Forelimb muscle (tissue), 1 donor: ENCODE measurements around the gene CAMSAP2. TPM values are rescaled to one million over a fixed set of nuclear protein-coding genes. Genes with fewer than 3 reads are reported as not detected.
"Not testable (repeated sequence)": the region's sequence is repeated elsewhere in the genome, so short reads cannot be mapped to it uniquely, and the experiment has no call there.

ENCODE experiments used
- DNase-seq: peaks from one replicate; pipeline ENCODE4 v3.0.0-alpha.2; 2013; ENCODE audit warnings: low read depth
- polyA plus RNA-seq: library from polyadenylated mRNA; unstranded; fragments of 120-200 nt; gene quantifications from one replicate; pipeline ENCODE4 v1.2.1, GENCODE V29; 2013; ENCODE audit not compliant: insufficient read length

CAMSAP2 gene
- polyA plus RNA-seq, 1 donor: 17.6 TPM

DNA sequence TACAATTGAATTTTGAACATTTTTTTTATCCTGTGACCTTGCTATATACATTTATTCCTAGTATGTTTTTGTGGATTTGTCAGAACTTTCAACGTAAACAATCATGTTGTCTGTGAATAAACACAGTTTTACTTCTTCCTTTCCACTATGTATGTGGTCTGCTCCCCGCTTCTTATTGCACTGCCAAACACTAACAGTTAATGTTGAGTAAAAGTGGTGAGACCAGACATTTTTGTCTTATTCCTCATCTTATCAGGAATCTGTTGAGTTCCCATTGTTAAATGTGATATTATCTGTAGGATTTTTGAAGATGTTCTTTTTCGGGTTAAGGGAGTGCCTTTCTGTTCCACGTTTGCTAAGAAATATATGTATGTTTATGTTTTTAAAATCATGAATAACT is 45.9 kb downstream of the CAMSAP2 start:
- DNase-seq: no peak

- no peak for DNase-seq
These were observed 48.1 kb downstream of the CAMSAP2 start for GRCh38 chr1:200786788-200787187.

DNA sequence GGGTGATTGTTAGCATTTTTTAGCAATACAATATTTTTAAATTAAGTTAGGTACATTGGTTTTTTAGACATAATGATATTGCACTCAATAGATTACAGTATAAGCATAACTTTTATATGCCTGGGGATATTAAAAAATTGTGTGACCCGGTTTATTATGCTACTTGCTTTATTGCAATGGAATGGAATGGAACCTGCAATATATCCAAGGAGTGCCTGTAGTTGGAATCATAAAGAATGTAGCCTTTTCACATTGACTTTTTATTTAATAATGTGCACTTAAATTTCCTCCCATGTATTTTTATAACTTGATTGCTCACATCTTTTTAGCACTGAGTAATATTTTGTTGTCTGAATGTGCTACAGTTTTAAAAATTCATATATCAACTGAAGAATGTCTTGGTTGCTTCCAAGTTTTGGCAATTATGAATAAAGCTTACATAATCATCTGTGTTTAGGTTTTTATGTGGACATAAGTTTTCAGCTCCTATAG is 49.2 kb downstream of the CAMSAP2 start:
- no peak for DNase-seq

GRCh38 chr1:200791012-200791411 is 52.3 kb downstream of the CAMSAP2 start:
- not testable (repeated sequence) for DNase-seq

DNA sequence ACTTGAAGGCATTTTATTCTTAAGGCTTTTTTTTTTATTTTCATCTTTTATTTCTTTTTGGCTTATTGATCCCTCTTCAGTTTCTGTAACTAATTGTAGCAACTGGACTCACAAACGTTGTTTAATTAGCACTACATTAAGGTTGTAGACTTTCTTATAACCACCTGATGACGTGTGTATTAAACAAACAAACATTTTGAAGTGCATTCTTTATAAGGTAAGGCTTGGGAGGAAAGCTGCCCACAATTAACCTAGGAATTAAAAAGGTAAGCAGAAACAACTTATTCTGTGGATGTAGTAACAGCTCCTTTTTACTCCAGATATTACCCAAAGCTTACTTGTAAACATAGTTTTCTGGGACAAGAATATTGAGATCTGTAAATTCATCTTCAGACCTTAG is 55.0 kb downstream of the CAMSAP2 start:
- no peak for DNase-seq

GRCh38 chr1:200794506-200795065 is 55.9 kb downstream of the CAMSAP2 start:
- no peak for DNase-seq

DNA sequence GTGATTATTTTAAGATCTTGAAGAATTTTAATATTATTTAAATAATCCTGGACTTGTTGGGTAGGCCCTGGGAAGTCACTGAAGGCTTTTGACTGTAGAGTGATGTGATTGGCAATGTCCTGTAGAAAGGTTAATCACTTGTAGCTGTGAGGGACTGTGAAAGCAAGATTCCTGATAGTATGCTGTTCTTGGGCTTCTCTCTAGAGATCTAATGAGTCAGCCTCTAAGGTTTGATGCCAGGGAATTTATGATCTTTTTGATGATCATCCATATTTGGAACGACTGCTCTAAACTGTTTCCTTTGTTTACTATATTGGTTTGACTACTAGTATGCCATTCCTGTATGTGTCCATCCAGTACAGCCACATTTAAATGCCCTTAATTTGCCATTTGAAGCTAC is 56.5 kb downstream of the CAMSAP2 start:
- no peak for DNase-seq

- DNase-seq: no peak
These were observed 63.3 kb downstream of the CAMSAP2 start for GRCh38 chr1:200802042-200802441.

GRCh38 chr1:200802865-200803512 is 64.3 kb downstream of the CAMSAP2 start:
- DNase-seq: peak; percentile 52

GRCh38 chr1:200805719-200806118 is 67.0 kb downstream of the CAMSAP2 start:
- no peak for DNase-seq

DNA sequence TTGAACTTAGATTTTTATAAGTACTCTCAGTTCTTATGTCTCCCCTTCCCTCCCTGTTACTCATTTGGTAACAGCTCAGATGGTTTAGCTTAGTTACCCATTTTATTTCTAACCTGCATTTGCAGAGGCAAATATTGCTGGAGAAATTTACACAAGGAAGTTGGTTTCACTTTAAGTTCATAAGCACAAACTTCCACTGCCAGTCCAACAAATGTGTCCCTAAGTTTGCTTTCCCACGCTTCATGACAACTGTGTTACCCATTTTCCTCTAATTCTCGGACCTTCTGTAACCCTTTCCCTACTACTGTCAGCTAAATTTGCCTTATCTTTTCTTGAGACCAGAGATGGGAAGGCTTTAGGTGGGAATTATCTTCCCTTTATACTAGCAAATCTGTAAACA is 70.2 kb downstream of the CAMSAP2 start:
- DNase-seq: no peak

GRCh38 chr1:200811704-200812103 is 73.0 kb downstream of the CAMSAP2 start:
- no peak for DNase-seq

DNA sequence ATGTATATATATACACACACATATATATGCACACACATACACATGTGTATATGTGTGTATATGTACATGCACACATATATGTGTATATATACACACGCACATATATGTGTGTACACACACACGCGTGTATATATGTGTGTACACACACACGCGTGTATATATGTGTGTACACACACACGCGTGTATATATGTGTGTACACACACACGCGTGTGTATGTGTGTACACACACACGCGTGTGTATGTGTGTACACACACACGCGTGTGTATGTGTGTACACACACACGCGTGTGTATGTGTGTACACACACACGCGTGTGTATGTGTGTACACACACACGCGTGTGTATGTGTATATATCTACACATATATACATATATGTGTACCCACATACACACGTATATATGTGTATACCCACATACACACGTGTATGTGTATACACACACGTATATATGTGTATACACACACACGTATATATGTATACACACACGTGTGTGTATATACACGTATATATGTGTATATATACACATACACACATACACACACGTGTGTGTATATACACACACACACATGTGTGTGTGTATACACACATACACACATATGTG is 78.0 kb downstream of the CAMSAP2 start:
- DNase-seq: not testable (repeated sequence)

- DNase-seq: no peak
These were observed 79.6 kb downstream of the CAMSAP2 start for GRCh38 chr1:200818248-200818647.

GRCh38 chr1:200819726-200820125 is 81.0 kb downstream of the CAMSAP2 start:
- DNase-seq: no peak

DNA sequence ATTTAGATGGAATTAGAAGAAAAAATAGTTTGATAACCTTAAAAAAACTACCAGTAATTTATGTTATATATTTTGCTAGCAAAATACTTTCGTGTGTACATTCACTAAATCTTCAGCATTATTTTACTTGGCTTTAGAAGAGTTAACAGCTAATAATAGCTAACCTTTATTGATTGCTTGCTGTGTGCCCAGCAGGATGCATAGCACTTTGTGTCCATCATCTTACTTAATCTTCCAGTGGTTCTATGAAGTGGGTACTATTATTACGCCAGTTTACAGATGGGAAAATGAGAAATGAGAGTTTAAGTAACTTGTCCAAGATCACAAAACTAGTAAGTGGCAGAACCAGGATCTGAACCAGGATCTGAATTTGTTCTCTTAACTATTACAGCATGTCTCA is 92.4 kb downstream of the CAMSAP2 start:
- DNase-seq: no peak

DNA sequence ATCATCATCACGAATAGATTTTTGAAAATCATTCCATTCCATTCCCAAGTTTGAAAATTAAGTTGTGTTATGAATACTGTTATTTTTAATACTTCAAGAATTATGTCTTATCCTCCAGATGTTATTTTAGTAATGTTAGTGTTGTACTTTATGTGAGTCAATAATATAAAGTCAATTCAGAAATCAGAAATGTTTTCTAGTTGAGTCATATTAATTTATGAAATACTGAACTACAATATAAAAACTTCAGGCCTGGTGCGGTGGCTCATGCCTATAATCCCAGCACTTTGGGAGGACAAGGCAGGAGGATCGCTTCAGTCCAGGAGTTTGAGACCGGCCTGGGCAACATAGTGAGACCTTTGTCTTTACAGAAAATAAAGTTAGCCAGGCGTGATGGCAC is 95.7 kb downstream of the CAMSAP2 start:
- no peak for DNase-seq

DNA sequence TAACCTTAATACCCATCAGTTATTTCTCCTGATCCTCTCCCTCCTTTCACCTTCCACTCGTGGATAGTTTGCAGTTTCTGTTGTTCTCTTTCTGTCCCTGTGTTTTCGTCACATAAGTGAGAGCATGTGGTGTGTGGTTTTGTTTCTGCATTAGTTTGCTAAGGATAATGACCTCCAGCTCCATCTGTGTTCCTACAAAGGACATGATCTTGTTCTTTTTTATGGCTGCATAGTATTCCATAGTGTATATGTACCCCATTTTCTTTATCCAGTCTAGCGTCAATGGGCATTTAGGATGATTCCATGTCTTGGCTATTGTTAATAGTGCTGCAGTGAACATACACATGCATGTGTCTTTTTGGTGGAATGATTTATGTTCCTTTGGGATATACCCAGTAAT is 97.5 kb downstream of the CAMSAP2 start:
- DNase-seq: no peak

DNA sequence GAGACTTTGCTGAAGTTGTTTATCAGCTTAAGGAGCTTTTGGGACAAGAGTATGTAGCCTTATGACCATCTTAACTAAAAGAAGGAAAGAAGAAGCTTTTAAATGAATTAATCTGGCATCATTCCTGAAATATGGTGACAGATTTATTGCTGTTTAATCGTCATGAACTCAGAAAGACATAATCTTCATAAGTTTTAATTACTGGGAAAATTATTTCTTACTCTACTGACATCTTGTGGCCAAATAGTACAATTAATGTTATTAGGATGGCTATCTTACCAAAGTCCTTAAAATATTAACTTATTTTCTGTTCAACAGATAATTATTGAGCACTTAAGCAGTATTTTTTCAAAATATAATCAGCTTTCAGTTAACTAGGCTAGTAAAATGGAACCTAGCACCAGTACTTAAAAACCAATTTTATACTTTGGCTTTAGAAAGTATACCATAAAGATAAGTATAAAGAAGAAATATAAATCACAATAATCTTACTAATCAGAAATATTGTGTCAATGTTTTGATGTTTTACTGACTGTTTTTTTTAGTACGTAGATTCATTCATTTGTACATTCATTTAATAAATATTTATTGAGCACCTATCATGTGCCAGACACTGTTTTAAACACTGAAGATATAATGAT is 99.4 kb downstream of the CAMSAP2 start:
- no peak for DNase-seq

- DNase-seq: no peak
These were observed 100.2 kb downstream of the CAMSAP2 start for GRCh38 chr1:200838676-200839445.

DNA sequence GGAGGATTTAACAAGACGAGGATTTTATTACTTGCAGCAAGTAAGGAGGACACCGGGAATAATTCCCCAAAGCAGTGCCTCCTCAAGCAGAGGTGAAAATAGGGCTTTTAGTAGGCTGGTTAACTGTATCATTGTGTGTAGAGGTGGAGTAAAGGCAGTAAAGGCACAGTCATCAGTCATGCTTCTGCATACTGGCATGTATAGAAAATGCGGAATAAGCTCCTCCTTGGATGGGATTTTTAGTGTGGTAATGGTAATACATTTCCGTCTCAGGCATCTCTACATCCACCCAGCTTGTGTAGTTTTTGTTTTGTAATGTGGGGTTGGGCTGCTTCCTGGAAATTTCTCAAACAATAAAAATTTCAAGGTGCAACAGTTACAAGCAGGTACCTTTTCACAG is 106.7 kb downstream of the CAMSAP2 start:
- DNase-seq: no peak

DNA sequence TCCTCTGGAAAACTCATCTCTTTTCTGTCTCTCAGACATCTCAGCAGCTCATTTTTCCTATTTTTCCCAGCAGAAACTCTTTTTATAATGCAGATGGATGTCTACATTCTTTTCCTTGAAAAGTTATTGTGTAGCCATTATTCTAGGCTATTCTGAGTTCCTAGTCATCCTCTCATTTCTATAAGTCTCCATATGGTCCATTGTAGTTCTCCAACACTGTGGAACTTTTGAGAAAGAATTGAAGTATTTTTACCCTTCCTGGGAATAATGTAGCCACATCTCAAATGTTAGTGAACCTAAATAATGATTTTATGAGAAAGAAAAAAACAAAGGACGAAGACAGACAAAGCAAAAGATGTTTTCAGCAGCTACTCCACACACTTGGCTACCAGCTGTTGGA is 107.7 kb downstream of the CAMSAP2 start:
- DNase-seq: no peak
